Stromal cell of bone marrow (primary cell): ENCODE results near the gene WRAP73.

Source experiments
- DNase-seq: peaks from one replicate; pipeline ENCODE4 v3.0.0-alpha.2; 2012; ENCODE audit warnings: low read depth

WRAP73 gene

GRCh38 chr1:3668585-3669300 is 18.8 kb upstream of the WRAP73 start:
- no peak for DNase-seq

GRCh38 chr1:3668148-3668547 is 18.2 kb upstream of the WRAP73 start:
- DNase-seq: no peak

GRCh38 chr1:3664700-3665375 is 14.9 kb upstream of the WRAP73 start:
- no peak for DNase-seq

- DNase-seq: no peak
Observed at GRCh38 chr1:3663999-3664699, 14.2 kb upstream of the WRAP73 start.

DNA sequence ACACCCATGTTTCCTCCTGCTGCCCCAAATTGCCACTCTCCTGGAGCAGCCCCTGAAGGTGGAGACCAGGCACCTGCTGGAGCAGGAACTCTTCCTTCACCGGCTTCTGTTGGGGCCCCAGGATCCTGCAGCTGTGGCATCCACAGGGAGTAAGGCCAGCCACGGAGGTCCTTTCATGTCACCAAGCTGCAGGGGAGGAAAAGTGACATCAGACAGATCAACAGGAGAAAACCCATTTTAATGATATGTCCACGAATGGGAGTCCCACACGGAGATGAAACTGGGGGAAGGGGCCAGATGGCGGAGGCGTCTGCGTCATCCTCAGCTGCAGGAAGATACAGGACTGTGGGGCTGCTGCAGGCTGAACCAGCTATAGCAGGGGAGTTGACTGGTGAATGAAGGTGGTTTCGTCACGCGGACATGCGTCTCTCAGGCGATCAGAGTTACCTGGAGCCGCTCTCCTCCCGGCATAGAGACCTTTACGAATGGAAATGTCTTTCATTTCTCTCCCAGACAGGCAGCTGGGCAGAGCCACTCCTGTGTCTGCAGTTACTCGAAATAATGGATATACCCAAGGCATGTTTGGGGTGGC is 12.3 kb upstream of the WRAP73 start:
- DNase-seq: no peak

GRCh38 chr1:3661631-3662030 is 11.7 kb upstream of the WRAP73 start:
- no peak for DNase-seq

- no peak for DNase-seq
Observed at GRCh38 chr1:3660704-3661103, 10.8 kb upstream of the WRAP73 start.

GRCh38 chr1:3659093-3659492 is 9.2 kb upstream of the WRAP73 start:
- DNase-seq: no peak

DNA sequence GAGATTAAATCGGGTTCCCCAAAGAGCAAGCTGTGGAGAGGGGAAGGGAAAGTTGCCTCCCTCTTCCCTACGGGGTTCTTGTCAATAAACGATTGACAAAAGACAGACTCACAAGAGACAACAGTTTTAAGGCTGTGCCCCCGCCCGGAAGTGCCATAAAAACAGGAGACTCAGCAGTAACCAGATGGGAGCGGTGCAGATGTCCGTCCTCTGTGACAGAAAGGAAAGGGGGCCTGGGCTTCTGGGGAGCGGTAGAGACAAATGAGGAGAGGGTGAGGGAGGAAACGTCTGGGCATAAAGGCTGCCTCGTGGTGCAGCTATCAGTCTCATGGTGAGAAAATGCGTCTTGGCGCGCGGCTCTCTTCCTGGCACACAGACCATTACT is 8.3 kb upstream of the WRAP73 start:
- DNase-seq: no peak

DNA sequence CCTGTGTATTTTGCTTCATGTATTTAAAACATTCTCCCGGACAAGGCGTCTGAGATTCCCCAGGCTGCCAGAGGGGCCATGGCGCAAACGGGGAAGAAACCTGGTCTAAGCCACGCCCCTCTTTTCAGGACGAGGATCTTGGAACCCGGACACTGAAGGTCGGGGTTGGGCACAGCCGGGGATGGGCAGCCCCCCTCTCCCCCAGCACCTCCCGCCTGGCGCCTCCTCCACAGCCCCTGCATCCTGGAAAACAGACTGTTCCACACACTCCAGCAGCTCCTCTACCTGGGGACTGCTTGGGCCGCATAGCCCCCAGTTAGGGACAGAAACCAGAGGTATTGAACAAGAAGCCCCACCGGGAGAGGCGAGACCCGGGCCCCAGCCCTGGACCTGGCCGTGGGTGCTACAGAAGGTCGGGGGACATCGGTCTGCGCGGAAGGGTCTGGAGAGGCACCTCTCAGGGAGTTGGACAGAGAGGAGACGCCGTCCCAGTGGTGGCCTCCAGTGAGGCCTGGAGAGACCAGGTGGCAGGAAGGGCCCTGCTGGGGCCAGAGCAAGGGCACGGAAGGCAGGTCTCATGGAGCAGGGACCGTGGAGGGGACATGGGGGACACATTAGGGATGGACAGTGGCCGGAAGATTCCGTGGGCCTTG is 7.8 kb upstream of the WRAP73 start:
- no peak for DNase-seq

GRCh38 chr1:3657096-3657475 is 7.2 kb upstream of the WRAP73 start:
- DNase-seq: no peak

DNA sequence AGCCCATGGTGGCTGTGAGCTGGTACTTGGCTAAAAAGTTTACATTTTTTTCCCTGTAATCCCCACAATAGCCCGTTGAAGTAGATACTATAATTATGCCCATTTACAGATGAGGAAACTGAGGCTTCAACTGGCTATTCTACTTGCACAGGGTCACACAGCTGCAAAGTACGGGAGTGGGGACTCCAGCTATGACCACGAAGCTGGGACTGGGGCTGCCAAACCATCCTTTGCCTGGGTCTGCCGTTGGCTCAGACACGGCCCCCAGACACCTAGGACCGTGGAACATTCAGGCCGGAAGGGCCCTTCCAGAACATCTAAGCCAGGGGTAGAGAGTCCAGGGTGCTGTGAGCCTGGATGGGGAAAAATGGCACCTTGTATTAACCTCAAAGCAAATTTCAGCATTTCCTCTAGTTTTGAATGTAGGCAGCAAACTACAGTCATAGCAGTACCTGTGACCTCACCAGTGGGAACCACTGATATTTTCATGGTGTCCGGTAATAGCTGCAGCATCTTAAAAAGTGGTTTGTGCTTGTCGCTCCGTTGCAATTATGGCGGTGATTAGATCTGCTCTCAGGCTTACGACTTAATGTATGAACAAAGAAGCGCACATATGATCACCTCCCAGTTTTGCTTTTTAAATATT is 6.7 kb upstream of the WRAP73 start:
- no peak for DNase-seq

- no peak for DNase-seq
Observed at GRCh38 chr1:3654549-3655281, 4.8 kb upstream of the WRAP73 start.

DNA sequence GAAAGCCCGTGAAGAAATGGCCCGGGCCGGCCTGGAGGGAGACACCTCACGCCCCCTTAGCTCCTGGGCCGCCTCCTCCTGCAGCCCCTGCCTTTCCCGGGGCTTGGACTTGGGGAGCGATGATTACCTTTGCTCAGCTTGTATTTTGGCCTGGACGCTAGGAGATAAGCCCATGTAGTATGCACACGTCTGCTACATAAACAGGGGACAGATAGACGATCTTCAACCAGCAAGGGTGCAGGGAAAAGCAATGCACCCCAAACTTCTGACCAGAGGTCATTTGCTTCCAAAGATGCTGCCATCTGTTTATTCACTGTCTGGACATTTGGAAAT is 3.3 kb upstream of the WRAP73 start:
- DNase-seq: no peak

- DNase-seq: no peak
Observed at GRCh38 chr1:3652548-3653285, 2.8 kb upstream of the WRAP73 start.

- no peak for DNase-seq
Observed at GRCh38 chr1:3651930-3652547, 2.1 kb upstream of the WRAP73 start, which contains the start of gene TP73. TSS of gene TP73 (plus strand) at chr1:3652516. CDS start at chr1:3682366, 29,850 bp downstream.

GRCh38 chr1:3651026-3651929 is 1.4 kb upstream of the WRAP73 start:
- no peak for DNase-seq

DNA sequence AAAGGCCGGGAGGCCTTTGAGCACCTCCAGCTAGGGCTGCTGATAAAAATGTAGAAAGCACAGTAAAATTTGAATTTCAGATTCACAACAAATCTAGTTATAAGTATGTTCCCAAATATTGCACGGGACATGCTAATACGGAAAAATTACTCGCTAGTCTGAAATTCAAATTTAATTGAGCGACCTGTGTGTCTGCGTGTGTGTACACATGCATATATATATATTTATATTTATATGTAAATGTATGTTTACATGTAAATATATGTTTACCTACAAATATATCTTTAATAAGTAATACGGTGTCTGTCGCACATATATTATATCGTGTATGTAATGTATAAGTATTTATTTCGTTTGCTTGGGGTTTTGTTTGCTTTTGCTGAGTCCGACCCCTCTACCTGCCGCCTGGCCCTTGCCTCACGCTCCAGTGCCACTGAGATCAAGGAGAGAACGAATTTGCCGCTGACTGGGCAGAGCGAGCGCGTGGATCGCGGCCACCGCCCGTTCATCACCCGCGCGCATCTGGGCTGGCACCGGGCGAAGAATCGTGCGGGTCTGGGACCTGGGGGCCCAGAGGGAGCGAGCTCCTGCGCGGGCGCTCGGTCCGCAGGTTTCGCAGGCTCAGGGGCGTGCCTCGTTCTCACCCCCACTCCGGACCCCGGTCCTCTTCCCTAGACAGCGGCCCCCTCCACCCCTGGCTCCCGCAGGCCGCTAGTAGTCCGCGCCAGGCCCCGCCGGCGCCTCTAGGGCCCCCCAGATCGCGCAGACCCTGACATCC is 534 bp upstream of the WRAP73 start:
- DNase-seq: no peak
